ENCODE measurements around the gene GALNT16.
"Not testable (repeated sequence)": the region's sequence is repeated elsewhere in the genome, so short reads cannot be mapped to it uniquely, and the experiment has no call there.

The GALNT16 gene

GRCh38 chr14:69363964-69364363, 104.0 kb downstream of the GALNT16 start:
- DNase-seq (ENCODE audit: low read depth), result no peak

GRCh38 chr14:69364378-69364777, 104.4 kb downstream of the GALNT16 start:
- no peak for DNase-seq (ENCODE audit: low read depth)

- DNase-seq (ENCODE audit: low read depth), result no peak
Observed at GRCh38 chr14:69366069-69366468, 106.1 kb downstream of the GALNT16 start.

GRCh38 chr14:69366761-69367160, 106.8 kb downstream of the GALNT16 start:
- DNase-seq (ENCODE audit: low read depth), result no peak

GRCh38 chr14:69368381-69368780, 108.4 kb downstream of the GALNT16 start:
- no peak for DNase-seq (ENCODE audit: low read depth)

- DNase-seq (ENCODE audit: low read depth), result no peak
Observed at GRCh38 chr14:69370061-69370460, 110.1 kb downstream of the GALNT16 start.

- no peak for DNase-seq (ENCODE audit: low read depth)
Observed at GRCh38 chr14:69372146-69372545, 112.2 kb downstream of the GALNT16 start.

GRCh38 chr14:69373104-69373503, 113.1 kb downstream of the GALNT16 start:
- no peak for DNase-seq (ENCODE audit: low read depth)

- no peak for DNase-seq (ENCODE audit: low read depth)
Observed at GRCh38 chr14:69374235-69374634, 114.3 kb downstream of the GALNT16 start.

- DNase-seq (ENCODE audit: low read depth), result no peak
Observed at GRCh38 chr14:69375182-69375581, 115.2 kb downstream of the GALNT16 start.

GRCh38 chr14:69375722-69376121, 115.8 kb downstream of the GALNT16 start:
- DNase-seq (ENCODE audit: low read depth), result no peak

GRCh38 chr14:69376439-69376838, 116.5 kb downstream of the GALNT16 start:
- DNase-seq (ENCODE audit: low read depth), result no peak

GRCh38 chr14:69378274-69378673, 118.3 kb downstream of the GALNT16 start:
- no peak for DNase-seq (ENCODE audit: low read depth)

GRCh38 chr14:69387311-69387710, 127.4 kb downstream of the GALNT16 start:
- no peak for DNase-seq (ENCODE audit: low read depth)

GRCh38 chr14:69391400-69391799, 131.4 kb downstream of the GALNT16 start:
- not testable (repeated sequence) for DNase-seq (ENCODE audit: low read depth)

GRCh38 chr14:69392481-69392880, 132.5 kb downstream of the GALNT16 start:
- no peak for DNase-seq (ENCODE audit: low read depth)

- DNase-seq (ENCODE audit: low read depth), result no peak
Observed at GRCh38 chr14:69395929-69396328, 136.0 kb downstream of the GALNT16 start.

- peak; percentile 87 for DNase-seq (ENCODE audit: low read depth)
Observed at GRCh38 chr14:69398053-69398817, 138.3 kb downstream of the GALNT16 start, which contains the start of the genes ERH and SLC39A9. TSS of gene ERH (minus strand) at chr14:69398299. CDS start at chr14:69398233, 66 bp downstream. TSS of gene SLC39A9 (plus strand) at chr14:69398692. CDS start at chr14:69399370, 678 bp downstream.

GRCh38 chr14:69398818-69399210, 138.9 kb downstream of the GALNT16 start:
- DNase-seq (ENCODE audit: low read depth), result no peak

- DNase-seq (ENCODE audit: low read depth), result no peak
Observed at GRCh38 chr14:69399750-69400149, 139.8 kb downstream of the GALNT16 start.

GRCh38 chr14:69400154-69400553, 140.2 kb downstream of the GALNT16 start:
- no peak for DNase-seq (ENCODE audit: low read depth)

- no peak for DNase-seq (ENCODE audit: low read depth)
Observed at GRCh38 chr14:69401841-69402240, 141.9 kb downstream of the GALNT16 start.

- DNase-seq (ENCODE audit: low read depth), result no peak
Observed at GRCh38 chr14:69404478-69404877, 144.5 kb downstream of the GALNT16 start.

GRCh38 chr14:69404883-69405282, 144.9 kb downstream of the GALNT16 start:
- DNase-seq (ENCODE audit: low read depth), result no peak
